HG03520 (cell line): ENCODE measurements around the gene TCIRG1.

Source experiments
- ATAC-seq: cut with Tn5 transposase; IDR thresholded peaks from one replicate; pipeline ENCODE4 v1.9.1; 2021; ENCODE audit warnings: mild to moderate bottlenecking, moderate library complexity; ENCODE audit not compliant: unreplicated experiment

TCIRG1 gene

GRCh38 chr11:68004551-68005335, 34.1 kb upstream of the TCIRG1 start:
- ATAC-seq, result no peak

GRCh38 chr11:68006606-68007166, 32.1 kb upstream of the TCIRG1 start:
- no peak for ATAC-seq

GRCh38 chr11:68007498-68008380, 31.1 kb upstream of the TCIRG1 start:
- ATAC-seq, result no peak

- ATAC-seq, result no peak
Measured at GRCh38 chr11:68008381-68009337, 30.2 kb upstream of the TCIRG1 start.

GRCh38 chr11:68009391-68010089, 29.3 kb upstream of the TCIRG1 start:
- no peak for ATAC-seq

- no peak for ATAC-seq
Measured at GRCh38 chr11:68010090-68011041, 28.5 kb upstream of the TCIRG1 start, which contains the start of gene ALDH3B1. Gene ALDH3B1, plus strand, starts transcription at chr11:68010327. Its CDS starts 4,971 bp downstream, at chr11:68015298.

GRCh38 chr11:68011051-68011943, 27.5 kb upstream of the TCIRG1 start:
- ATAC-seq, result no peak

- ATAC-seq, result no peak
Measured at GRCh38 chr11:68012044-68012842, 26.6 kb upstream of the TCIRG1 start.

GRCh38 chr11:68012843-68013610, 25.8 kb upstream of the TCIRG1 start:
- ATAC-seq, result no peak

GRCh38 chr11:68013611-68014156, 25.1 kb upstream of the TCIRG1 start:
- no peak for ATAC-seq

- no peak for ATAC-seq
Measured at GRCh38 chr11:68014157-68014946, 24.5 kb upstream of the TCIRG1 start.

- ATAC-seq, result no peak
Measured at GRCh38 chr11:68014947-68015447, 23.8 kb upstream of the TCIRG1 start.

- ATAC-seq, result no peak
Measured at GRCh38 chr11:68015467-68015866, 23.4 kb upstream of the TCIRG1 start.

- ATAC-seq, result no peak
Measured at GRCh38 chr11:68016161-68016903, 22.5 kb upstream of the TCIRG1 start.
